PFSK-1 (cell line): ENCODE measurements around the gene FOXO6.

Experiments
- REST ChIP-seq, 2 experiments: IDR thresholded peaks; 2 replicates each; pipeline versions ENCODE4 v1.6.1 to v1.8.0; 2011 to 2012; ENCODE audit warnings: low read depth in 2 of 2, low read length in 2 of 2, control low read depth in 1 of 2, inconsistent platforms in 1 of 2, mild to moderate bottlenecking in 1 of 2, moderate library complexity in 1 of 2; ENCODE audit not compliant: insufficient read depth in 1 of 2
- SIN3A ChIP-seq: IDR thresholded peaks from 2 replicates; pipeline ENCODE4 v1.6.1; 2012; ENCODE audit warnings: mild to moderate bottlenecking, low read length, moderate library complexity, borderline replicate concordance; ENCODE audit not compliant: insufficient read depth

- TF ChIP-seq REST (IDR thresholded peaks at IDR 0.05; ENCODE audit: insufficient read depth in 1 of 2, low read depth in 2 of 2, low read length in 2 of 2) (no peak), SIN3A (no peak)
Measured at GRCh38 chr1:41368366-41368765, 7.1 kb downstream of the FOXO6 start.
